Body of pancreas (tissue), 4 donors: ENCODE results near the gene CNTN2. TPM values are rescaled to one million over a fixed set of nuclear protein-coding genes. Genes with fewer than 3 reads are reported as not detected.
A peak's percentile ranks its signal among the peaks of the same experiment; 100 is the strongest.

ENCODE experiments used
- ATAC-seq: fragments of 150-250 bp; one replicate; pipeline ENCODE4 v1.9.1; 2016
- DNase-seq, 4 donors: peaks; one replicate each; pipeline ENCODE4 v3.0.0-alpha.2; 2019
- H3K27ac ChIP-seq, 4 donors: fragments of 200-600 bp; sonication (generic); 1 replicate in 3 of 4; 2 replicates in 1 of 4; pipeline versions ENCODE4 v1.5.1 to v1.6.1; 2016 to 2019; ENCODE audit warnings: mild to moderate bottlenecking in 1 of 4, mixed read lengths in 1 of 4, moderate library complexity in 1 of 4
- H3K27me3 ChIP-seq, 2 donors: fragments of 200-600 bp; sonication (generic); one replicate each; pipeline ENCODE4 v1.6.0; 2016; ENCODE audit warnings: mild to moderate bottlenecking in 1 of 2
- H3K36me3 ChIP-seq, 2 donors: fragments of 200-600 bp; sonication (generic); replicated peaks in 1 of 2; 2 replicates each; pipeline ENCODE4 v1.5.1; 2016; ENCODE audit warnings: low read depth in 2 of 2; ENCODE audit not compliant: insufficient read depth in 1 of 2
- H3K4me1 ChIP-seq: fragments of 200-600 bp; sonication (generic); one replicate; pipeline ENCODE4 v1.6.0; 2016
- H3K4me3 ChIP-seq, 2 donors: fragments of 200-600 bp; sonication (generic); 1 replicate in 1 of 2; 2 replicates in 1 of 2; pipeline ENCODE4 v1.5.1; 2016 to 2019
- H3K9me3 ChIP-seq, 3 donors: fragments of 200-600 bp; sonication (generic); 1 replicate in 2 of 3; 2 replicates in 1 of 3; pipeline ENCODE4 v1.5.1; 2016
- POLR2A ChIP-seq, 3 donors: fragments of 450-650 bp; IDR thresholded peaks; one replicate each; pipeline ENCODE4 v1.6.1; 2016; ENCODE audit warnings: antibody characterized with exemption in 3 of 3, mild to moderate bottlenecking in 2 of 3
- WGBS, 2 donors: methylation state at CpG; one replicate each; pipeline ENCODE4 v1.1.5; 2017; 5-methylcytosine and 5-hydroxymethylcytosine counted together
- intact Hi-C: fragments of 100-400 bp; cut with DNase I; formaldehyde crosslinking; loops from one replicate; pipeline ENCODE4 v1.15.1; 2023
- total RNA-seq, 2 donors: library from RNA; depleted of rRNA; stranded (reverse); fragments of >200 nt; gene quantifications; one replicate each; pipeline ENCODE4 v1.1.0, GENCODE V29; 2016
- TF ChIP-seq, protein P1 (sequence below), 7 experiments: fragments of 450-650 bp in 4 of 7; fragments of 200-600 bp in 3 of 7; sonication (generic) in 3 of 7; IDR thresholded peaks; one replicate each; pipeline ENCODE4 v1.5.1; 2016 to 2019; ENCODE audit warnings: antibody characterized with exemption in 7 of 7

CNTN2 gene
- total RNA-seq, 2 donors from 2014 or later = not detected

DNA sequence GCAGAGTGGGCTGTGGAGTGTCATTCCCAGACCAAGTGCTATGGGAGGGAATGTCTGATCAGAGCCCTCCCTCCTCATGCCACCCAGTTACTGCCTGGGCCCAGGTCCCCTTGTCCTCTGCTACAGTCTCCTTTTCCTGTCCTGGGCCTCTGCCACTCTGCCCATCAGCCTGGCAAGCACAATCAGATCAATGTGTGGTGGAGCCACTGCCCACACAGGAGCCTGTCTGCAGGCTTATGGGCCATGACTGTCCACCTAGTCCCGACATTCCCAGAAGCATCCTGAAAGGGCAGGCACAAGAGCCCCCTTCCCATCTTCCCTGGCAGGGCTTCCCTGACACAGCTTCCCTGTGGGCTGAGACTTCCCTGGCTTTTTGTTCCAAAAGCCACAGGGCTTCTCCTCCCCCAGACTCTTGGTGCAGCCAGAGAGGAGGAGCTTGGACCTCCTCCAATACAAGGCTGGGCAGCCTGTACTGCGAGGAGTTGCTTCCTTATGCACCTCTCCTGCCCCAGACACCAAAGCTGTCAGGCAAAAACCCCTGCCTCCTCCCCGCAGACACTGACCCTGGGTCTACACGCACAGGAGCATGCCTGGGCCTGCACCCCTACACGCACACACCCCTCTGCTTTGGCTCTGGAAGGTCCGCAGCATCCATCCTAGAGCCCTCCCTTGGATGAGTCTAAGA is 29.2 kb upstream of the CNTN2 start:
- 51 to 70% methylated on average over 2 to 6 of the region's 6 CpGs for WGBS, 2 donors
- Histone ChIP-seq H3K4me3 (no peak overlapping the region), H3K9me3 (no peaks in the 10 kb centered on the region), H3K27me3 (no peaks in the 10 kb centered on the region), H3K27ac (no peak overlapping the region), H3K36me3 (no peaks in the 10 kb centered on the region), H3K4me1 (peaks cover 7% of the 10 kb centered on the region)
- TF ChIP-seq, protein P1, sequence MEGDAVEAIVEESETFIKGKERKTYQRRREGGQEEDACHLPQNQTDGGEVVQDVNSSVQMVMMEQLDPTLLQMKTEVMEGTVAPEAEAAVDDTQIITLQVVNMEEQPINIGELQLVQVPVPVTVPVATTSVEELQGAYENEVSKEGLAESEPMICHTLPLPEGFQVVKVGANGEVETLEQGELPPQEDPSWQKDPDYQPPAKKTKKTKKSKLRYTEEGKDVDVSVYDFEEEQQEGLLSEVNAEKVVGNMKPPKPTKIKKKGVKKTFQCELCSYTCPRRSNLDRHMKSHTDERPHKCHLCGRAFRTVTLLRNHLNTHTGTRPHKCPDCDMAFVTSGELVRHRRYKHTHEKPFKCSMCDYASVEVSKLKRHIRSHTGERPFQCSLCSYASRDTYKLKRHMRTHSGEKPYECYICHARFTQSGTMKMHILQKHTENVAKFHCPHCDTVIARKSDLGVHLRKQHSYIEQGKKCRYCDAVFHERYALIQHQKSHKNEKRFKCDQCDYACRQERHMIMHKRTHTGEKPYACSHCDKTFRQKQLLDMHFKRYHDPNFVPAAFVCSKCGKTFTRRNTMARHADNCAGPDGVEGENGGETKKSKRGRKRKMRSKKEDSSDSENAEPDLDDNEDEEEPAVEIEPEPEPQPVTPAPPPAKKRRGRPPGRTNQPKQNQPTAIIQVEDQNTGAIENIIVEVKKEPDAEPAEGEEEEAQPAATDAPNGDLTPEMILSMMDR (IDR thresholded peaks at IDR 0.05) = no peak
- TF ChIP-seq POLR2A (IDR thresholded peaks at IDR 0.05) = no peak
- ATAC-seq = peak; percentile 57
- peak in 3 of 4 donors; percentile 48 to 50 (median 49) for DNase-seq
- intact Hi-C loops = no loop called here

DNA sequence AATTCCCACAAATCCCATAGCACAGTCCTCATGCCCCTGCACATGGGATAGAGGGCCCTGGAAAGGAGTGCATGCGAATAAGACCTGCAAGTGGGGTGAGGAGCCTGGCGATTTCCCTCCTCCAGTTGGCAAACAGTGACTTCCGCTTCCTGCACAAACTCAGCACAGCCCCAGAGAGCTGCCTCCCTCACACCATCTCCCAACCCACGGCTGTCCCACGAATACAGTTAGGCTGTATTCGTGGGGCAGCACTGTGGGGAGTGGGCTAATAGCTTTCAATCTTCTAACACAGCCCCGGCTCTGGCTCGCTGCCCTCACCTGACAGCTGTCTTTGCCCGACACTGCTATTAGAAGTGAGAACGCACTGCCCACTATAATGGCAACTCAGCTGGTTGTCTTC is 28.2 kb upstream of the CNTN2 start:
- TF ChIP-seq, protein P1 (IDR thresholded peaks at IDR 0.05) = no peak
- no peak for TF ChIP-seq POLR2A (IDR thresholded peaks at IDR 0.05)
- intact Hi-C loops = no loop called here

DNA sequence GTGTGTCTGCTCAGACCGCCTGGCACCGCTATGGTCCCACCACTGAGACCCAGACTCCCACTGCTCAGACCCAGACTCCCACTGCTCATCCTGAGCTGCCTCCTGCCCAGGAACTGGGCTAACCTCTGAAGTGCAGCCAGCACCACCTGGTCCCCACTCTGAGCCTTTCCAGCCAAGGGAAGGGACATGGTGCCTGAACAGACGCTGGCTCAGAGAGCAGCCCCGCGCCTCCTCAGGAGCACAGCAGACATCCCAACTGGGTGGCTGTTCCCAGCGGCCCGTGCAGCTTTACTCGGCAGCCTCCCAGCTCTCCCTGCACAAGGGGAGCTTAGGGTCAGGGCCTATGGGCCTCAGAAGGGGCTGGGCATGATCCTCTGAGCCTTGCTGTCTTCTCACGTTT is 27.8 kb upstream of the CNTN2 start:
- no peaks in the 10 kb centered on the region for H3K9me3 ChIP-seq
- H3K4me3 ChIP-seq = no peak overlapping the region
- intact Hi-C loops = no loop called here
- 69 to 88% methylated on average over 7 to 9 of the region's 9 CpGs for WGBS, 2 donors
- ATAC-seq (no peak), DNase-seq (no peak)
- no peak overlapping the region for H3K27ac ChIP-seq
- H3K36me3 ChIP-seq = no peaks in the 10 kb centered on the region
- TF ChIP-seq, protein P1 (IDR thresholded peaks at IDR 0.05) = no peak
- no peak for TF ChIP-seq POLR2A (IDR thresholded peaks at IDR 0.05)
- peaks cover 7% of the 10 kb centered on the region for H3K4me1 ChIP-seq
- no peaks in the 10 kb centered on the region for H3K27me3 ChIP-seq

More for the DNA sequence above, 28.2 kb upstream of the CNTN2 start:
- Histone ChIP-seq H3K4me3 (no peak overlapping the region), H3K4me1 (peaks cover 7% of the 10 kb centered on the region), H3K27ac (no peak overlapping the region), H3K9me3 (no peaks in the 10 kb centered on the region), H3K27me3 (no peaks in the 10 kb centered on the region), H3K36me3 (no peaks in the 10 kb centered on the region)
- 64 to 83% methylated on average over 8 to 10 of the region's 10 CpGs for WGBS, 2 donors
- ATAC-seq (no peak), DNase-seq (no peak)

DNA sequence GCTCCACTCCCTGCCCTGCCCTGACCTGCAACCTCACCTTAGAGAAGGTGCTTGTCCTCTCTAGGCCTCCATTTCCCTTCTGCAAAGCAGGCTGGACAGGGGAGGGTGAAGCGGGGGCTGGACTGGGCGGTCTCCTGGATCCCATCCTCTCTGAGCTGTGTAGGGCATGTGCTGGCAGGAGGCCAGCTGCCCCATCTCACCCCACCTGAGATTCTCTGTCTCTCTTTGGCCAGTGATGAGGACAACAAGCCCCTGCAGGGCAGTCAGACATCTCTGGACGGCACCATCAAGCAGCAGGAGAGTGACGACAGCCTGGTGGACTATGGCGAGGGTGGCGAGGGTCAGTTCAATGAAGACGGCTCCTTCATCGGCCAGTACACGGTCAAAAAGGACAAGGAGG is 26.9 kb upstream of the CNTN2 start:
- Histone ChIP-seq H3K36me3 (no peaks in the 10 kb centered on the region), H3K9me3 (no peaks in the 10 kb centered on the region)

More for the DNA sequence above, 26.9 kb upstream of the CNTN2 start:
- DNase-seq = no peak
- Histone ChIP-seq H3K27ac (no peak overlapping the region), H3K4me1 (peaks cover 7% of the 10 kb centered on the region), H3K27me3 (no peaks in the 10 kb centered on the region), H3K4me3 (no peak overlapping the region)
- no peak for TF ChIP-seq POLR2A (IDR thresholded peaks at IDR 0.05)
- TF ChIP-seq, protein P1 (IDR thresholded peaks at IDR 0.05) = no peak
- ATAC-seq = no peak
- 81 to 86% methylated on average over 8 to 9 of the region's 9 CpGs for WGBS, 2 donors
- intact Hi-C loops = no loop called here
